Measurements from ENCODE around the gene IDS.
"Not testable (repeated sequence)": the region's sequence is repeated elsewhere in the genome, so short reads cannot be mapped to it uniquely, and the experiment has no call there.

Gene IDS, protein sequence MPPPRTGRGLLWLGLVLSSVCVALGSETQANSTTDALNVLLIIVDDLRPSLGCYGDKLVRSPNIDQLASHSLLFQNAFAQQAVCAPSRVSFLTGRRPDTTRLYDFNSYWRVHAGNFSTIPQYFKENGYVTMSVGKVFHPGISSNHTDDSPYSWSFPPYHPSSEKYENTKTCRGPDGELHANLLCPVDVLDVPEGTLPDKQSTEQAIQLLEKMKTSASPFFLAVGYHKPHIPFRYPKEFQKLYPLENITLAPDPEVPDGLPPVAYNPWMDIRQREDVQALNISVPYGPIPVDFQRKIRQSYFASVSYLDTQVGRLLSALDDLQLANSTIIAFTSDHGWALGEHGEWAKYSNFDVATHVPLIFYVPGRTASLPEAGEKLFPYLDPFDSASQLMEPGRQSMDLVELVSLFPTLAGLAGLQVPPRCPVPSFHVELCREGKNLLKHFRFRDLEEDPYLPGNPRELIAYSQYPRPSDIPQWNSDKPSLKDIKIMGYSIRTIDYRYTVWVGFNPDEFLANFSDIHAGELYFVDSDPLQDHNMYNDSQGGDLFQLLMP

DNA sequence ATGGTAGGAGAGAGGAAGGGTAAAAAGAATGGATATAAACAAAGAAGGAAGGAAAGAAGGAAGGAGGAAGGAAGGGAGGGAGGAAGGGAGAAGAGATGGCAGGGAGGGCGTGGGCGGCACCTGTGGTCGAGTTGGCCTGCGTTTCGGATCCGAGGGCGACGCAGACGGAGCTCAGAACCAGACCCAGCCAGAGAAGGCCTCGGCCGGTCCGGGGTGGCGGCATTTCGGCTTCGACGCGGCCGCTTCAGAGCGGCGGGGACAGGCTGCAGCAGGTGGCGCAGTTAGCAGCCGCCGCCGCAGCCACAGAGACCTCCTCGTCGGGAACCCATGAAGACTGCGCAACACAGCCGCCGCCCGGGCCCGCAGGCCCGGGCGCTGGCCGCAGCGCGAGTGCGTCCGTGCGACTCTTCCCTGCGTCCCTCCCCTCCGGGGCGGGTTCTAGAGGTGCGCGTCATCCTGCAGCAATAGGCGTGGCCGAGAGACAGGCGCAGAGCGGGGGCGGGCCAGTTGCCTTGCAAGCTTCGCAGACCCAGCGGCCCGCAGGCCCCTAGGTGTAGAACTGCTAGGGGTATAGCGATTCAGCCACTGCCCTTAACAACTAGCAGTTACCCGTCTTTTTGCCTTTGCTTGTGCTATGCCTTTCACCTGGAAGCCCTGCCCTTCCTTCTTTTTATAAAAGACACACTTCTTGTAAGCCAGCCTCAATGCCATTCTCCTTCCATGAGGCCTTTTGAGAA is at the start of gene IDS:
IDS (minus strand) TSS at position 392 of the 737 bp plus-strand sequence; CDS start at position 223, 169 bp downstream.
- DNase-seq = peak; percentile 93

DNA sequence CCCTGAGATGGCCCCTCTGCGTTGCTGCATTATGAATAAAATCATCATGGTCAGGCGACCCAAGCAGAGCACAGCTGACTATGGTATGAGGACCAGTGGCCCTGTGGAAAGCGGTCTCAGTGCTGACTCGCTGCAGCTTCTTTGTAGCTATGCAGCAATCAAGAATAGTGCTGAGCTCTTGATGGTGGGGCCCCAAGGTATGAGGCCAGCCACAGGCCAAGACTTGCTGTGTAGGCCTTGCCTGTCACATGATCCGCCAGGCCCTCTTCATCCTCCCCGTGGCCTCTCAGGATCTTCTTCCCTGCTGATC is 46.8 kb upstream of the IDS start:
- not testable (repeated sequence) for DNase-seq

DNA sequence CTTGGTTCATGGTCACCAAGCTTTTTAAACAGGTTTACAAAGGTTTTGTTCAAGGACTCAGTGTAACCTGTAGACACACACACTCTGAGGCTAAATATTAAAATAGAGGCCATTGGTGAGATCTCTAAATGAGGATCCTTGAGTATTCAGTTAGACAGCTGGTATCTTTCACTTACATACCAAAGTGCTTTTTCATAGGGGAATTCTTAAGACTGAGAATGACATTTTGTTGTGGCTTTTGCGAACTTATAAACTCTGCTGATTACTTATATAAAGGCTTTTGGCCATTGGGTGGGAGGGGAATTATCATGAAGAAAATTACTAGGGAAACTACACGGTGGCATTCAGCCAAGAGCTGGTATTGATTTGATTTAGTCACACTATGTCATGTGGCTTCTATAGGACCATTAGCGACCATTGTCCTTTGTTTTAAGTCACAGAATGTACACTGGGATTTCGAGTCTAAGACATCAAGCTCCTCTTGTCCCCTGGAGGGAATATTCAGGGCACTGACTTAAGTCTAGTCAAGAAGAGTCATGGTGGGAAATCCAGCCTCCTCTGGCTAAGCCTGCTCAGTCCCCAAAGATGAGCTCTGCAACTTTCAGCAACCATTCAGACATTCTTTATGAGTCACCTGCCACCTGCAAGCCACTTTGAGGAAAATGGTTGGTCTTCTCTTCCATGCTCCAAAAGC is 46.3 kb upstream of the IDS start:
- DNase-seq = not testable (repeated sequence)

DNA sequence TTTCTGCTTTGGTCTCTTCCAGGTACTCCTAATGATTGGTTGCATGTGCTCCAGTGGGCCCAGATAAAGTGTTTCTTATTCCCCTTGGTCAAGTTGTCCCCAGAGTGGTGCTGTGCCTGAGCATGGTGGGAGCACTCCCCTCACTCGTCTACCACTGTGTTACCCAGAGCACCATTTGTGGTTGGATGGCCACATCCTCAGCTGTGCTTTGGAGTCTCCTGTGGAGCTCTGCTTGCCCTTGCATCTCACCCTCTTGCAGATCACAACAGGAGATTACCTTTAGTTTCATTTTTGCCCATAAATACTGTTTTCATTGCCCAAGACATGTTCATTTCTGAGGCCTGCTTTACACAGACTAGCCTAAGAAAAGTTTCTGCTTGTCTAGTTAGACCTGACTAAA is 45.3 kb upstream of the IDS start:
- DNase-seq = not testable (repeated sequence)

DNA sequence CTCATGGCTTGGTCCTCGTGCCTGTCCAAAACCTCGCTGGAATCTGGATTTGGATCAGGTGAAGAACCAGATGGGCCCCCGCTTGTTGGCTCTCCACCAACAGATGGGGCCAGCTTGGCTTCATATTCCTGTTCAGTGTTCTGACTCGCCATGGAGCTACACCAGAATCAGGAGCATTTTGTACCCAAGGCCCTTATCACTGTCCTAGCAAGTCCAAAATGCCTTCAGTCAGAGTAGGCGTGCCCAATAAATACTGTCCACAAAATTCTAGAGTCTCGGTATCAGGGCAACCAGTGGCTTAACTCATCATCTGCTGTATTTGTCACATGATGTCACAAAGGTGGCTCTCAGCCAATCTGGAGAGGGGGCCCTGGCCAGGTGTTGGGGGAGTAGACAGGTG is 44.6 kb upstream of the IDS start, which contains the start of gene HSFX3:
HSFX3 (minus strand) TSS at position 224 of the 400 bp plus-strand sequence; CDS start at position 152, 72 bp downstream.
- not testable (repeated sequence) for DNase-seq

DNA sequence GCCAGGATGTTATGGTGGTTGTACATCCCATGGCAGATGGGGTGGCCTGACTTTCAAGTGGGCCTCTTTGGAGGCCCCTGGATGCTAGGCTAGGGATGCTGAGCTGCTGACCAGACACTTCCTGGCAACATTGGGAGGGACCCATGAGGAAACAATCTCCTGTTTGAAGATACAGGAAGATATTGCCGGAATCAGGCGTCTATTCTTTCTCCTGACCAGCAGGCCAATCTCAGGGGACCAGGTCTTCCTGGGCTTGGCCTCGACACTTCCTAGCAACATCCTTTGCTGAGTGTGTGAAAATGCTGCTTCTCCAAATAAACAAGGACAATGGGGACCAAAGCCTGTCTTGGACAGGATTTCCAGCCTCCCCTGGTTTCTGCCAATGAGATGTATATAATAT is 42.7 kb upstream of the IDS start:
- not testable (repeated sequence) for DNase-seq

DNA sequence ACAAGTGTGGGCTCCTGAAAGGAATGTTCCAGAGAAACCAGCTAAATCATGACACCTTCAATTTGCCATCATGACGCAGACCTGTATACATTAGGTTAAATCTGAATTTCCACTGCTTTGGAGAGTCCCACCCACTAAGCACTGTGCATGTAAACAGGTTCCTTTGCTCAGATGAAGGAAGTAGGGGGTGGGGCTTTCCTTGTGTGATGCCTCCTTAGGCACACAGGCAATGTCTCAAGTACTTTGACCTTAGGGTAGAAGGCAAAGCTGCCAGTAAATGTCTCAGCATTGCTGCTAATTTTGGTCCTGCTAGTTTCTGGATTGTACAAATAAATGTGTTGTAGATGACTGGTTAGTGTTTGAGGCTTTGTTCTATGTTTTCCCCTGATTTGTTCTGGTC is 41.9 kb upstream of the IDS start:
- not testable (repeated sequence) for DNase-seq

DNA sequence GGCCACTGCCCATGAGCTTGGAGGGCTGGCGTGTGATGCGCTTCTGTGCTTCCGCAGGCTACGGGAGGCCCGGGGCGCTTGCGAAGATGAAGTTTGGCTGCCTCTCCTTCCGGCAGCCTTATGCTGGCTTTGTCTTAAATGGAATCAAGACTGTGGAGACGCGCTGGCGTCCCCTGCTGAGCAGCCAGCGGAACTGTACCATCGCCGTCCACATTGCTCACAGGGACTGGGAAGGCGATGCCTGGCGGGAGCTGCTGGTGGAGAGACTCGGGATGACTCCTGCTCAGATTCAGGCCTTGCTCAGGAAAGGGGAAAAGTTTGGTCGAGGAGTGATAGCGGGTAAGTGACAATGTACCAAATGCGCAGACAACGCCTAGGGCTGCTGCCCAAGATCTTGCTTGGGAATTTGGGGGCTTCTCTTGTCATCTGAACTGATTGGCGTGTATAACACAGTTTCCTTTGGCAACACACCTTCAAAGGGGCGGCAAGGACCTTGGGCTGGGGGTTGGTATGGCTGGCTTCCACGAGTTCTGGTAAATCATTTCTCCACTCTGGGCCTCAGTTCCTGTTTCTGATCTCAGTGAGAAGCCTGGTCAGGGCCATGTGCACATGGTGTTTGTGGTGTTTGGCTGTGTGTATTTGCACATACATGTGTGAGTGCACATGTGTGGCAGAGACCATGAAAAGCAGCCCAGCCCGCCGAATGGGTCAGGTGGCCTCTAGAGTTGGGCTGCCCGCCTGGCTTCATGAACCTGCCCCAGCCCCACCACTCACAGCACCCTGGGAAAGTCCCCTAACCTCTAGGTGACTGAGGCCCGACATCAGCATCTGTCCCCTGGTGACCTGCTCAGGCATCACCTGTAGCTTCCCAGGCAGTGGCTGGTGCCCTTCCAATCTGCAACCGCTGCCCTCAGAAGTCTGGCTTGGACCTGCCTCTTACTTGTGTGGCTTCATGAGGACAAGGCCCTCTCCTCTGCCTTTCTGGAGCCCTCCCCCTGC is 40.7 kb upstream of the IDS start:
- DNase-seq = peak; percentile 4

DNA sequence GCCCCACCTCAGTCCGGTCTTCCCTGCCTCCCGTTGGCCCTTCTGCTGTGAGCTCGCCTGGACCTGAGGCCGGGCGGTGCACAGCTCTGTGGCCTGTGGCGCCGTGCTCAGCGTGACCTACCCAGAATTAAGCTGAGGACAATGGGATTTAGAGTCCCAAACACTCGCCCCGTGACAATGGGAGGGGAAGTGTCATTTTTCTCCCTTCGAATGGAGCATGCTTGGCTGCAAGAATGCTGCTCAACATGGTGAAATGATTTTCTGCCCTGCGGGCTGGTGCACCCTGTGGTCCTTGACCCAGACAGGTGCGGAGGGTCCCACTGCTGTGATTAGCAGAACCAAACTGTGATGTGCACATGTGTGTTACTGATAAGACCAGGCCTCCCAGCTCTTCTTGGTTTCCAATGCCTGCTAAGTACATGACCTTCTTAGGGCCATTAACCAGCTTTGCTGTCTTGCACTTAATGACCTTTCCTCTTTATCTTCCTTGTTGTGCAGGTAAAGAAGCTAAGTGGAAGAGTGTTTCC is 36.5 kb upstream of the IDS start:
- peak; percentile 35 for DNase-seq

DNA sequence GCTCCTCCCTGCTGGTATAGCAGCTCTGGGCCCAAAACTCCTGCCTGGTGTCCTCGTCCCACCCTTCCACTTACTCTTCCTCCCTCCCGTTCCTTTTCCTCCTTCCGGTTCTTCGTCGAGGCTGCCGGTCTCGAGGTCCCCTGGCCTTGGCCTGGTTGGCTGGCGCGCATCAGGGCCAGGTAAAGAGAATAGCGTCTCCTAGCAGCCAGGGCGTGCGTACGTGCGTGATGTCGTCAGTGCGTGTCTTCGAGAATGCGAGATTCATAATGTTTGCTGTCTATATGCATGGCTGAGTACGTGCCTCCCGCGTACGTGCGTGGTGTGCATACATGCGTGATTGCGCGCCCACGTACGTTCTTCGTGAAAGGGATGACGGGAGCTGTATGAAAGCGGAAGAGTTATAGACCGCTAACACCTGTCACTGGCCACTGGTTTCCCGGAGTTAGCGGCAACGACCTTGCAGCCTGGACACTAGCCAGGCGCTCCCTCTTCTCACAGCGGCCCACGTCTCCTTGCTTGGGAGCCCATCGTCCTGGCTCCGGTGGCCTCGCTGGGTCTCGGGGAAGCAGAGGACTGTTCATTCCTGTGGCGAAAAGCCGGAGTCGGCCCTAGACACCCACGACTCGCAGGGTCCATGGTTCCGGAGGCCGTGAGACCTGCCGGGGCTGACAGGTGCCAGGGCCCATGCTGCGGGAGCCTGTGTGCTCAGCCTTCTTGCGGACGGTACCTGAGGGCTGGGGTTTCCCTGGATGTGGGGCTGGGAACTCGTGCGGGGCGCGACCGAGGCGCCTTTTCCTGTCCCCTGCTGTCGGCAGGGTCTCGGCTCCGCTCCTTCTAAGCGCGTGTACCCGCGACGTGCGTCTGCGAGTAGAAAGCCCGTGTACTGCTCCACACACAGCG is 35.8 kb upstream of the IDS start, which contains the start of gene EOLA1:
EOLA1 (plus strand) TSS at position 392 of the 900 bp plus-strand sequence. CDS start 4,619 bp downstream, outside the sequence.
- peak; percentile 96 for DNase-seq

DNA sequence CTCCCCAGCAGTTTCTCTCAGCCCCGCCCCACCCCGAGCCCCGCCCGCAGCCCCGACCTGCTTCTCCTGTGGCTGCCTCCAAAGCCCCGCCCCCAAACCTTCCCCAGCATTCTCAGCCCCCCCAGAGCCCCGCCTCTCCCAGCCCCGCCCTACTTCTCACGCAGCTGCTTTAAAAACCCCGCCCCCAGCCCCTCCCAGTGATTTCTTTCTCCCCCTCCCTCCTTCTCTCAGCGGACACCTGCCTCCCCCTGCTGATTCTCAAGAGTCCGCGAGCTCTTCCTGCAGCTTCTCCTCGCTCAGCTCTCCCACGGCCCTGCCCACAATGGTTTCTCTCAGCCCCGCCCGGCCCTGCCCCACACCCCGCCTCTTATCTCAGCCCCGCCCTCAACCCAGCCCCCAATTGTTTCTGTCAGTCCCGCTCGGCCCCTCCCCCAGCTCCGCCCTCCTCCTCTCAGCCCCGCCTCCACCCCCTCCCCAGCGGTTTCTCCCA is 35.1 kb upstream of the IDS start:
- peak; percentile 94 for DNase-seq

DNA sequence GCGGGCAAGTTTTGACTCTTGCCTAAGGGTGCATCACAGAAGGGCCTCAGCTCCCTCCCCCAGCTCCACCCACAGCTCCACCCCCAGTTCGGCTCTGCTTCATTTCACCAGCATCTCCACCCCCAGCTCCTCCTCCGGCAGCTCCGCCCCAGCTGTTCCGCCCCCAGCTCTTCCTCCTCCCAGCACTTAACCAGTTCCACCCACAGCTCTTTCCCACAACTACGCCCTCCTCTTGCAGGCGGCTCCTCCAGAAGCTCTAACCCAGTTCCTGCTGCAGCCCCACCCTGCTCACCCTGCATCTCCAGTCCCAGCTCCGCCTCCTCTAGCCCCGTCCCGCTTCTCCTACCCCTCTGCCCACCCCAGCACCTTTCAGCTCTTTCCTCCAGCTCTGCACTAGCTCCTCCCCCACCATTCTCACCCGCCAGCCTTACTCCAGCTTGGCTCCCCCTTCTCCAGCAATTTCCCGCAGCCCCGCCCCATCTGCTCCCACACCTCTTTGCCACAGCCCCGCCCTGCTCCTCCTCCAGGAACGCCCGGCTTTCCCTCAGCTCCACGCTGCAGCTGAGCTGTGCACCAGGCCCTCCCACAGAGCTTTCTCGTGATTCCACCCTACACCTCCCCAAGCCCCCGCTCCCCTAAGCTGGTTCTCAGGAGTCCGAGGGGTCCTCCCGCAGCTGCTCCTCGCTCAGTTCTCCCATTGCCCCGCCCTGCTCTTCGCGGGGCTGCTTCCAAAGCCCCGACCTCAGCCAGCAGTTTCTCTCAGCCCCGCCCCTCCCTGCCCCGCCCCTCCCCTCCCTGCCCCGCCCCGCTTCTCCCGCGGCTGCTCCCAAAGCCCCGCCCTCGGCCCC is 34.4 kb upstream of the IDS start:
- DNase-seq = peak; percentile 94

DNA sequence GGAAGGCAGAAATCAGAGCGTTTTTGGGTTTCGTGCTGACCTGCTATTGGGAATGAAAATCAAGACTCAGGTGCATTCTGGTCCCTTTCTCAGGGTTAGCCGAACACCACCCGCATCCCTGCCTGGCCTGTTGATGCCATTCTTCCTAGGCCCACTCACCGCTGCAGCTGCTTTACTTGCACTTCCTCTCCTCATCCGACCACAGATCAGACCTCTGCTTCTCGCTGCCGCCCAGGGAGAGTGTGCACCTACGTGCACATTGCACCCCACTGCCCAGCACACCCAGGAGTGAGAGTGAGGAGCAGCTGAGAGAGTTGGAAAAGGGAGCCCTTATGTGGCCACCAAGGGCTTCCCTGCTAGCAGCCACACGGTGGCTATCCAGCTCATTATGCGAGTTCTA is 32.4 kb upstream of the IDS start:
- DNase-seq = not testable (repeated sequence)

DNA sequence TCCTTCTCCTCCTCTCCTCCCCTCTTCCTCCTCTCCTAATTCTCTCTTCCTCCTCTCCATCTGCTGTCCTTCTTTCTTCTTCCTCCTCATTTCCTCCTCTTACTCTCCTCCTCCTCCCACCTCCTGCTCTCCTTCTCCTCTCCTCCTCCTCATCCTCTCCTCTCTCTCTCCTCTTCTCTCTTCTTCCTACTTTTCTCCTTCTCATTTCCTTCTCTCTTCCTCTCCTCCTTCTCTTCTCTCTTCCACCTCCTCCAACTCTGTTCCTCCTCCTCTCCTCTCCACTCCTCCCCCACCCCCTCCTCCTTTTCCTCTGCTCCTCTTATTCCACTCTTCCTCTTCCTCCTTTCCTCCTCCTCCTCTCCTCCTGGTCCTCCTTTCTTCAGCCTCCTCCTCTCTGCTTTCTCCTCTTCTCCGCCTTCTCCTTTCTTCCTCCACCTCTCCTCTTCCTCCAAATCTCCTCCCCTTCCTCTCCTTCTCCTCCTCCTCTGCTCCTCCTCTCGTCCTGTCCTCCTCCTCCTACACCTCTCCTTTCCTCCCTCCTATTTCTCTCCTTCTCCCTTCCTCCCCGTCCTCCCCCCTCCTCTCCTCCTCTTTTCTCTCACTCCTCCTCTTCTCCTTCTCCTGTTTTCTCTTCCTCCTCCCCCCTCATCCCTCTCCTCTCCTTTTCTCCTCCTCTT is 30.0 kb upstream of the IDS start:
- DNase-seq = not testable (repeated sequence)

DNA sequence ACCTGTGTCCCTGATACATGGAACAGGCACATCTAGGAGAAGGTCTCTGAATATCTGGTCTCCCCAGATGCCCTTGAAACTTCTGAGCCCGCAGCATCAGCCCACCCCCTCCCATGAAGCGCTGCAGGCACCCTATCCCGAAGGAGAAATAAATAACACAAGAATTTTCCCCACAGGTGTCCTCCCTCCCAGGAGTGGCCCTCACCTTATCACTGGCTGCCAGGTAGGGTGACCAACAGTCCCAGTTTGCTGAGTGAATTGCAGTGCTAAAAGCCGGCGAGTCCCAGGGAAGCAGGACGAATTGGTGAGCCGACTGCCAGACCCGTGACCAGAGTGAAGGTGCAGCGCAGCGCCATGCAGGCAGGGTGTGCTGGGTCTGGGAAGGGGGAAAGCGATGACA is 28.9 kb upstream of the IDS start:
- not testable (repeated sequence) for DNase-seq

DNA sequence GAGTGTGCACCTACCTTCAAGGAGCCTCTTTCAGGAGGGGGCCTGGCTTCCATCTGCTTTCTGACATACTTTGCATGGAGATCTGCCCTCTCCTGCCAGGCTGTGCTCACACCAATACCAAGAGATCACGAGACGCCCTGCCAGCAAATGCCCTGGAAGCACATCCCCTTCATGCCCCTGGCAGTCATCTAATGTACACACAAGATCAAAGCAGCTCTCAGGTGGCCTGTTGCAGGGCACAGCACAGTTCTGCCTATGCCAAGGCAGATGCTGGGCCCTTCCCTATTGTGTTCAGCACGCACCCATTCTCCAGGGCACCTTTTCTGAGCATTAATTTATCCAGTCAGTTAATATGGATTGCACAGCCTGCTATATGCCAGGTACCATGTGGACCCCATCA is 27.8 kb upstream of the IDS start:
- DNase-seq = not testable (repeated sequence)

DNA sequence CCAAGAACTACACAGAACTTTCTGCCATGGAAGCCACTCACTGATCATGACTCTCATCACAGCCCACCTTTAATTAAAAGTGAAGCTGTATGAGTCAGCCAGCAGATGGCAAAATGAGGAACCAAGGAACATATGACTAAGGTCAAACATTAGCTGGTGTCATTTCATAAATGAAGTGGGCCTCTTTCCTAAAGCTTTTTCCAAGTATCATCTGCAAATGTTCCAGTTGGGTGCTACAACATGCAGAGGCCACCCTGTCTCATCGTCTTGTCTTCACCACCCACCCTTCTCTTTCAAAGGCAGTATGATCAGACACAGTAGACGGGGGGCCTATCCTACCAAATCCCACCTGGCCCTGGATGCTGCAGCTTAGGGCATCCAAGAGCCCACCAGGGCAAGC is 26.5 kb upstream of the IDS start:
- DNase-seq = peak; percentile 56

DNA sequence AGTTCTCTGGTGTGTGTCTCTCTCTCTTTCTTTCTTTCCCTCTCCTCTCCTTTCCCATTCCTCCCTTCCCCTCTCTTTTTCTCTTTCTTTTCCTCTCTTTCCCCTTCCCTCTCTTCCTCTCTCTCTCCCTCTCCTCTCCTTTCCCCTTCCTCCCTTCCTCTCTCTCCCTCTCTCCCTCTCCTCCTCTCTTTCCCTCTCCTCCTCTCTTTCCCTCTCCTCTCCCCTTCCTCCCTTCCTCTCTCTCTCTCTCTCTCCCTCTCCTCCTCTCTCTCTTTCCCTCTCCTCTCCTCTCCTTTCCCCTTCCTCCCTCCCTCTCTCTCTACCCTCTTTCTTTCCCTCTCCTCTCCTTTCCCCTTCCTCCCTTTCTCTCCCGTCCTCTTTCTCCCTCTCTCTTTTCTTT is 23.3 kb upstream of the IDS start:
- DNase-seq = no peak

DNA sequence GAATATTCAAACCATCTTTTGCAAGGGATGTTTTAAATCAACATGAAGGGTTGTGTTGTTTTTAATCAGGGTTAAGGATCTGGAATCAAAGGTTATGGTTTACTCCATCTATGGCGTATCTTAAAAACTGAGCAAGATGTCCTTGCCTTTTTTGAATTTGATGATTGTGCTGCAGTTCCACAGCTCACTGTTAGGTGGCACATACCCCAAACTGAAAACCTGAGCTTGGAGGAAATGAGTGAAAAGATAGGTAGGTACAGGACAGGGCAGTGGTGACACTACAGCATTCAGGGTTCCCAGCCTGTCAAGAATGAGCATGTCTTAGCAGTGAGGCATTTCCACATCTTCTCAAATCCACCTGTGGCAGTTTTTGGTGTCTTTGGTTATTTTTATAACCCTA is 22.6 kb upstream of the IDS start:
- DNase-seq = peak; percentile 67
